Renal cortical epithelial cell (primary cell): ENCODE measurements around the gene ENPP5. TPM values are rescaled to one million over a fixed set of nuclear protein-coding genes. Genes with fewer than 3 reads are reported as not detected.
"Not testable (repeated sequence)": the region's sequence is repeated elsewhere in the genome, so short reads cannot be mapped to it uniquely, and the experiment has no call there.

Experiments
- DNase-seq: peaks from one replicate; pipeline ENCODE4 v3.0.0-alpha.2; 2011; ENCODE audit warnings: low read depth
- total RNA-seq: library from RNA; depleted of rRNA; stranded (reverse); fragments of >200 nt; gene quantifications from 2 replicates; pipeline ENCODE4 v1.2.3, GENCODE V29; 2014

The ENPP5 gene
- total RNA-seq, 1 donor from 2014 or later = 9.3 TPM

GRCh38 chr6:46174904-46175303, 4.1 kb upstream of the ENPP5 start:
- DNase-seq = no peak

GRCh38 chr6:46172176-46172575, 1.4 kb upstream of the ENPP5 start:
- DNase-seq = no peak

- DNase-seq = no peak
These were observed 10.7 kb downstream of the ENPP5 start for GRCh38 chr6:46160102-46160501.

- DNase-seq = no peak
These were observed 11.6 kb downstream of the ENPP5 start for GRCh38 chr6:46159229-46159628.

GRCh38 chr6:46156701-46157100, 14.1 kb downstream of the ENPP5 start:
- no peak for DNase-seq

- DNase-seq = not testable (repeated sequence)
These were observed 21.7 kb downstream of the ENPP5 start for GRCh38 chr6:46149066-46149465.

- no peak for DNase-seq
These were observed 26.5 kb downstream of the ENPP5 start for GRCh38 chr6:46144270-46144669.

- DNase-seq = peak; percentile 48
These were observed 32.5 kb downstream of the ENPP5 start for GRCh38 chr6:46138281-46138680.

GRCh38 chr6:46137387-46137786, 33.4 kb downstream of the ENPP5 start:
- no peak for DNase-seq

GRCh38 chr6:46136831-46137230, 33.9 kb downstream of the ENPP5 start:
- no peak for DNase-seq

GRCh38 chr6:46135176-46135575, 35.6 kb downstream of the ENPP5 start:
- no peak for DNase-seq

- DNase-seq = no peak
These were observed 36.6 kb downstream of the ENPP5 start for GRCh38 chr6:46134216-46134615.

GRCh38 chr6:46131291-46131690, 39.5 kb downstream of the ENPP5 start:
- DNase-seq = not testable (repeated sequence)

- no peak for DNase-seq
These were observed 40.1 kb downstream of the ENPP5 start for GRCh38 chr6:46130666-46131065.

- DNase-seq = peak; percentile 92
These were observed 40.9 kb downstream of the ENPP5 start, which contains the start of gene ENPP4 for GRCh38 chr6:46129629-46130511. TSS of gene ENPP4 (plus strand) at chr6:46129989. CDS start at chr6:46139584, 9,595 bp downstream.

GRCh38 chr6:46129291-46129628, 41.5 kb downstream of the ENPP5 start:
- DNase-seq = peak; percentile 29

GRCh38 chr6:46128476-46128875, 42.3 kb downstream of the ENPP5 start:
- no peak for DNase-seq

GRCh38 chr6:46119679-46120078, 51.1 kb downstream of the ENPP5 start:
- DNase-seq = not testable (repeated sequence)

GRCh38 chr6:46118836-46119235, 51.9 kb downstream of the ENPP5 start:
- no peak for DNase-seq

- no peak for DNase-seq
These were observed 52.6 kb downstream of the ENPP5 start for GRCh38 chr6:46118157-46118556.

- no peak for DNase-seq
These were observed 54.5 kb downstream of the ENPP5 start for GRCh38 chr6:46116289-46116688.

- DNase-seq = no peak
These were observed 55.1 kb downstream of the ENPP5 start for GRCh38 chr6:46115634-46116033.

- DNase-seq = peak; percentile 11
These were observed 57.4 kb downstream of the ENPP5 start for GRCh38 chr6:46113370-46113769.
